Measurements from ENCODE around the gene COL4A2.

The COL4A2 gene

DNA sequence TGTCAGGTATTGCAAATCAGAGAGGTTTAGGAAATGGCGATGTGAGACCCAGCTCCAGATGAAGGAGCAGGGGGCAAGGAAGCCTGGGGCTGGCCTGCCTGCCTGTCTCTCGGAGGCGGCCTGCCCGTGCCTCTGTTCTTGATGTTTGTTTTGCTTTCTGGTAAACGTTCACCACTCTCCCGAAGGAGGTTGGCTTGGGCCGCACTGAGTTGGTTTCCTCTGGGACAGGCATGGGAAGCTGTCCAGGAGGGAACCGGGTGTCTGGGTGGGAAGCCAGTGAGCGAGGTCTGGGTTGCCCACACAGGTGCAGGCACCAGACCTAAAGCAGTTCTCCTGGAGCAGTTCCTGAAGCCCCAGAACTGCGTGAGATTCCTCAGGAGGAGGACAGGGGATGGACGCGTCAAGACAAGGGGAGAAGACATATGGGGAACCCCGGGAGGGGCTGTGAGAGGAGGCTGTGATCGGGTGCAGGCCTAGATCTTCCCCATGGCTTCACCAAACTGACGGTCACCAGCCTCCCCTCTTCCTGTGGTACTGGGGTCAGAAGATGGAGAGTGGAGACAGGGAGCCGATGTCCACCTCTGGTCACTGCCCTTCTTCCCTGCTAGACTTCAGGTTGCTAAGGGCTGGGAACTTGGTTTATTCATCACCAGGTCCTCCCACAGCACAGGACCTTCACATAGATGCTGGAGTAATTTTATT is 15.2 kb downstream of the COL4A2 start:
- no peak for DNase-seq (ENCODE audit: low read depth, low spot score)

- DNase-seq (ENCODE audit: low read depth, low spot score): no peak
These were observed 15.7 kb downstream of the COL4A2 start for GRCh38 chr13:110322828-110323171.

- DNase-seq (ENCODE audit: low read depth, low spot score): peak; percentile 87
These were observed 16.2 kb downstream of the COL4A2 start for GRCh38 chr13:110323172-110323891.

DNA sequence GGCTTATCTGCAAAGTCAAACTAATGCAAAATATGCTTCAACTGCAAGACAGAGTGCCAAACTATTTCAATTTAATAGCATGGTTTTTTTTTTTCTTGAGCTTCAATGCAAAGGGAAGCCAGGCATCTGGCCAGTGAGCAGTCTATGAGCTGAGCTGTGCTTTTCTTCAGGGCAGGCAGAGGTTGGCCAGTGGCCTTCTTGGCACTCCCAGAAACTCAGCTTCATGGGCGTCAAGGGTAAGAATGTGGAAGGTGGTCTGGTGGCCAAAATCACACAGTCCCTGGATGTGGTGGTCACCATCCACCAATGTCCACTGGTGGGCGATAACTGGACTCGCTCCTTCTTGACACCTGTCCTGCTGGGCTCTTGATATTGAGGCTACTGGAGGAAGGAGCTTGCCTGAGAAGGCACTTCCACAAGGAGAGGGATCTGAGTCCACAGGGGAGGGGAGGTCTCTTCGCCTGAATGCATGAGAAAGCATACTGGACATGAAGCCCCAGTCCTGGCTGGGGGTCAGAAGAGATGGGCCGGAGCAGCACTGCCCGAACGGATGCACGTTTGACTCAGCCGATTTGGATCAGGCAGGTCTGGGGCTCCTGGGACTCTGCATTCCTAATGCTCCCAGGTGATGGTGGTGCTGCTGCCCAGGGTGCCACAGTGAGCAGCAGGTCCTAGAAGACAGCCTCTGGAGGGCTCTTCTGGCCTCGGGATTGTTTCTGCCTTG is 17.1 kb downstream of the COL4A2 start:
- DNase-seq (ENCODE audit: low read depth, low spot score): no peak

- no peak for DNase-seq (ENCODE audit: low read depth, low spot score)
These were observed 19.3 kb downstream of the COL4A2 start for GRCh38 chr13:110326263-110326904.

- DNase-seq (ENCODE audit: low read depth, low spot score): no peak
These were observed 20.1 kb downstream of the COL4A2 start for GRCh38 chr13:110327051-110327721.

DNA sequence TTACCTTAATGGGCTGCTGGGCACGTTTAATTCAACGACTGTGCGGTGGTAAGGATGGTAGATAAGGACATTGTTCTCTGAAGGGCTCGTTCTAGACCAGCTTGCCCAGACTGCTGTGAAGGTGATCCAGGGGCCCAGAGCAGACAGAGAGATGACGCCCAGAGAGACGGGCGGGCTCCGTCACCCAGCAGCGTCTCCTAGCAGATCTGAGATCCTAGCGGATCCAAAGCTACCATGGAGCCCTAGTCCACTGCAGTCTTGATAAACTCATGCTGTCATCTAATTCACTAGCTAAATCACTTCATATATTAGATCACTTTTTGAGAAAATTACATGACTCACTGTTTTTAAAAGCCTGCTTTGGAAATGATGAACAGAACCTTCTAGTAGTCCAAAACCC is 21.5 kb downstream of the COL4A2 start:
- no peak for DNase-seq (ENCODE audit: low read depth, low spot score)

GRCh38 chr13:110329258-110329657 is 22.2 kb downstream of the COL4A2 start:
- no peak for DNase-seq (ENCODE audit: low read depth, low spot score)

- DNase-seq (ENCODE audit: low read depth, low spot score): no peak
These were observed 22.8 kb downstream of the COL4A2 start for GRCh38 chr13:110329798-110330461.

DNA sequence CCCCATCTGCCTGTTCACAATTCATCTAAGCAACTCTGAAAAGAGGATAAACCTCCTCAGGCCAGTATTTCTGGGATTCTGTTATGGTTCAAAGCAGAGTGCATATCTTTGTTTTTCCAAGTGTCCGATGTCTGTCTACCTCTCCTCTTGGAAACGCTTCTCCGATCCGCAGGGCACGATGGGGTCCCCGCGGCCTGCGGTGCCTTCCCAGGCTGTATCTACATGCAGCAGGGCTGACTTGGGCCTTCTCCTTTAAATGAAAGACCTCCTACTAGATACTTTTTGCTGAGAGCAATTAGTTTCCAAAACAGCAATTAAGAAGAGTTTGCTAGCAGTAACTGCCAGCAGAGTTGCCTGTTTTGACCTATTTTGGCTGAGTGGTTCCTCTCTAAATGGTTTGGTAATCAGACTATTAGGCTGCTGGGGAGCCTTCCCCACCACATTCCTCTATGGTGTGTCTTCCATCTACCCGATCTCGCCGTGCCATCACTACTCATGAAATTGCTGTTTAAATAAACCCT is 23.5 kb downstream of the COL4A2 start:
- DNase-seq (ENCODE audit: low read depth, low spot score): no peak

- DNase-seq (ENCODE audit: low read depth, low spot score): no peak
These were observed 24.3 kb downstream of the COL4A2 start for GRCh38 chr13:110331362-110331761.

GRCh38 chr13:110332750-110333149 is 25.7 kb downstream of the COL4A2 start:
- no peak for DNase-seq (ENCODE audit: low read depth, low spot score)

DNA sequence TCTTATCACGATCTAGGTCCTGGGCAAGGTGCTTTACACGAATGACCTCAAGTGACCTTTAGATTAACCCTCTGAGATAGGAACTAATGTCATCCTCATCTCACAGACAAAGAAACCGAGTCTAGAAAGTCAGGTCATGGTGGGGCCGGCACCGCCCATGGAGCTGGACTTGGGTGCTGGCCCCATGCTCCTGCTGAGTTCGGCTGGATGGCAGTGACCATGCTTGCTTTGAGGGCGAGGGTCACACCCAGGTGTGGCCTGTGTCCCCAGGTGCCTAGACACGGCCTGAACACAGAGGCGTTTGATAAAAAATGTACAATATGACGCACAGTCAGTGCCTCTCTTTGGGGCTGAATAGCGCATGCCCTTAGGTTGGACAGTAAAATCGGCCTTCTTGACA is 26.8 kb downstream of the COL4A2 start:
- no peak for DNase-seq (ENCODE audit: low read depth, low spot score)

GRCh38 chr13:110334256-110334655 is 27.2 kb downstream of the COL4A2 start:
- DNase-seq (ENCODE audit: low read depth, low spot score): no peak

GRCh38 chr13:110334841-110335490 is 27.9 kb downstream of the COL4A2 start:
- DNase-seq (ENCODE audit: low read depth, low spot score): no peak

DNA sequence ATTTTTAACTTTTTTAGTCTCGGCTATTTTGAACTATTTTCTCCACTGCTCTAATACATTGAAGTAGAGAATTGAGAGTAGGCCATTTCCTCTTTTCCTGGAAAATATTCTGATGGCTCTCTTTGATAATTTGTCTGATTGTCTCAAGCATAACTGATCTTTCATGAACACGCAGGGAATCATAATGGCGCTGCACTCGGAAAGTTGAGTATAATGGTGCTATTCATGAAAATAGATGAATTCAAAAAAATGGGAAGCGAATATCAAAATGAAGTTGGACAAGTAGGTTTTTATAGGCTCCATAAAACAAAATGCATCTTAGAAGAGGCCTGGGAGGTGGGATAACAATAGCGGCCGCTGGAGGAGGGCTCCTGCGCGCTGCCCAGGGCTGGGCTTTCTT is 29.0 kb downstream of the COL4A2 start:
- no peak for DNase-seq (ENCODE audit: low read depth, low spot score)

GRCh38 chr13:110336681-110337080 is 29.6 kb downstream of the COL4A2 start:
- no peak for DNase-seq (ENCODE audit: low read depth, low spot score)

GRCh38 chr13:110337247-110337646 is 30.2 kb downstream of the COL4A2 start:
- no peak for DNase-seq (ENCODE audit: low read depth, low spot score)

GRCh38 chr13:110338441-110339101 is 31.5 kb downstream of the COL4A2 start:
- no peak for DNase-seq (ENCODE audit: low read depth, low spot score)

DNA sequence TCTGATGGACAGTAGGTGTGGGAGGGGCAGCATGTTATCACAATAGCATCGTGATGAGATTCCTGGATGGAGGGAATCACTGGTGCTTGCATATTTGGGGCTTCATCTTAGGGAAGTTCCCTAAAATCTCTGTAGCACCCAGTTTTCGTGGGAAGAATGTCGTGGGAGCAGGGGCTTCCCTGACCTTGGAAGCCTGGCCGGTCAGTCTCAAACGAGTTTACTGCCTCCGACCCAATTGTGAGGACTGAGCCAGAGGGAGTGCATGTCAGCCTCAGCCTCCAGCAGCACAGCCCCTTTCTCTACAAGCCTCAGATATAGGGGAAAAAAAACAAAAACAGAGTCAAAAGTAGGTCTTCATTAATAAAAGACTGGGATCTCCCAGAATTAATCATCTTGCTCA is 32.2 kb downstream of the COL4A2 start:
- DNase-seq (ENCODE audit: low read depth, low spot score): no peak
